GM20000 (cell line): ENCODE data around the gene COL6A1.
A peak's percentile ranks its signal among the peaks of the same experiment; 100 is the strongest.

ENCODE experiments used
- DNase-seq: peaks from one replicate; pipeline ENCODE4 v3.0.0; 2012; ENCODE audit warnings: low spot score
- CTCF ChIP-seq: IDR thresholded peaks from 2 replicates; pipeline ENCODE4 v1.5.1; 2012; ENCODE audit warnings: mild to moderate bottlenecking, control low read depth; ENCODE audit errors: extremely low read depth, missing control alignments

Gene COL6A1

GRCh38 chr21:45998871-45999580, 17.5 kb downstream of the COL6A1 start:
- no peak for DNase-seq
- no peak for TF ChIP-seq CTCF

- TF ChIP-seq CTCF: no peak
- DNase-seq: no peak
Observed at GRCh38 chr21:45999581-46000181, 18.1 kb downstream of the COL6A1 start.

GRCh38 chr21:46000182-46000730, 18.7 kb downstream of the COL6A1 start:
- TF ChIP-seq CTCF: no peak
- DNase-seq: no peak

GRCh38 chr21:46000731-46001641, 19.4 kb downstream of the COL6A1 start:
- no peak for TF ChIP-seq CTCF
- DNase-seq: no peak

GRCh38 chr21:46001821-46002681, 20.5 kb downstream of the COL6A1 start:
- TF ChIP-seq CTCF: no peak
- DNase-seq: peak; percentile 22

GRCh38 chr21:46002841-46003574, 21.4 kb downstream of the COL6A1 start:
- TF ChIP-seq CTCF: no peak
- DNase-seq: no peak
